Lung (tissue), 12 donors: ENCODE results near the gene SPNS2. TPM values are rescaled to one million over a fixed set of nuclear protein-coding genes. Genes with fewer than 3 reads are reported as not detected.

Experiments used
- ATAC-seq: fragments of 200-7000 bp; cut with Tn5 transposase; one replicate; pipeline ENCODE4 v1.9.1; 2020; ENCODE audit warnings: moderate number of reproducible peaks; ENCODE audit not compliant: insufficient read depth, low FRiP score
- DNase-seq, 3 donors: peaks; one replicate each; pipeline ENCODE4 v3.0.0-alpha.2; 2013 to 2017
- H3K27ac ChIP-seq, 2 donors: one replicate each; pipeline ENCODE4 v1.5.1; 2013; ENCODE audit warnings: mild to moderate bottlenecking in 2 of 2, moderate library complexity in 2 of 2, control low read depth in 1 of 2, inconsistent platforms in 1 of 2, low read depth in 1 of 2, low read length in 1 of 2
- H3K27me3 ChIP-seq, 3 donors: one replicate each; pipeline ENCODE4 v1.5.1; 2013; ENCODE audit warnings: low read length in 2 of 3; ENCODE audit not compliant: control insufficient read depth in 3 of 3, insufficient read depth in 3 of 3
- H3K36me3 ChIP-seq, 4 donors: one replicate each; pipeline ENCODE4 v1.5.1; 2013; ENCODE audit warnings: low read length in 4 of 4, mild to moderate bottlenecking in 1 of 4, moderate library complexity in 1 of 4; ENCODE audit not compliant: control insufficient read depth in 4 of 4, insufficient read depth in 4 of 4
- H3K4me1 ChIP-seq, 5 donors: one replicate each; pipeline ENCODE4 v1.5.1; 2013; ENCODE audit warnings: low read length in 5 of 5, mild to moderate bottlenecking in 2 of 5, moderate library complexity in 1 of 5; ENCODE audit not compliant: control insufficient read depth in 5 of 5, insufficient read depth in 5 of 5
- H3K4me3 ChIP-seq: one replicate; pipeline ENCODE4 v1.5.1; 2013; ENCODE audit warnings: mild to moderate bottlenecking, control low read depth, moderate library complexity
- H3K9ac ChIP-seq, 2 donors: one replicate each; pipeline ENCODE4 v1.5.1; 2013; ENCODE audit warnings: low read length in 2 of 2, control low read depth in 1 of 2; ENCODE audit not compliant: insufficient read depth in 1 of 2
- H3K9me3 ChIP-seq, 4 donors: one replicate each; pipeline ENCODE4 v1.5.1; 2013; ENCODE audit warnings: low read length in 3 of 4, mild to moderate bottlenecking in 1 of 4, moderate library complexity in 1 of 4; ENCODE audit not compliant: control insufficient read depth in 4 of 4, insufficient read depth in 3 of 4
- CTCF ChIP-seq: IDR thresholded peaks from 2 replicates; pipeline ENCODE4 v1.5.1; 2012; ENCODE audit warnings: mild to moderate bottlenecking; ENCODE audit errors: control extremely low read depth, extremely low read depth
- WGBS, 2 donors: extraction: QIAGEN DNeasy Blood & Tissue Kit; methylation state at CpG; one replicate each; pipeline ENCODE4 v1.1.7; 2013; 5-methylcytosine and 5-hydroxymethylcytosine counted together
- polyA plus RNA-seq, 2 donors: library from polyadenylated mRNA; stranded (reverse); fragments of 200-250 nt; gene quantifications; one replicate each; pipeline ENCODE4 v1.2.1, GENCODE V29; 2013
- total RNA-seq, 2 donors: library from RNA; depleted of rRNA in 1 of 2; stranded (reverse); fragments of >200 nt in 1 of 2; gene quantifications; one replicate each; pipeline ENCODE4 v1.2.1, GENCODE V29; 2014 to 2021
- donor health status: control.
- donor health status: control.
- donor health status: Bipolar disorder and iron deficiency.
- donor health status: healthy.
- donor health status: DM: yes; HTN: yes; CAD: no.

The SPNS2 gene
- total and polyA plus RNA-seq, 4 donors = 26.8 to 60.1 (median 42.5) TPM

GRCh38 chr17:4474093-4474492 is 24.6 kb upstream of the SPNS2 start:
- no peak for TF ChIP-seq CTCF
- H3K27me3 ChIP-seq = no peaks in the 10 kb centered on the region
- DNase-seq (no peak), ATAC-seq (no peak)
- peaks cover 0 to 5% (median 0%) of the 10 kb centered on the region in 5 donors for H3K4me1 ChIP-seq
- WGBS, 2 donors = 96% methylated on average over 13 of the region's 13 CpGs
- H3K4me3 ChIP-seq = no peak overlapping the region
- no peak overlapping the region for H3K9ac ChIP-seq
- no peak overlapping the region for H3K27ac ChIP-seq
- H3K9me3 ChIP-seq = no peaks in the 10 kb centered on the region
- H3K36me3 ChIP-seq = no peaks in the 10 kb centered on the region

- no peak overlapping the region for H3K27ac ChIP-seq
- DNase-seq = no peak
- H3K4me3 ChIP-seq = no peak overlapping the region
- TF ChIP-seq CTCF = no peak
- no peaks in the 10 kb centered on the region for H3K27me3 ChIP-seq
- 88 to 95% methylated on average over 9 of the region's 9 CpGs for WGBS, 2 donors
- no peak overlapping the region for H3K9ac ChIP-seq
- H3K9me3 ChIP-seq = no peaks in the 10 kb centered on the region
- H3K36me3 ChIP-seq = no peaks in the 10 kb centered on the region
- ATAC-seq = no peak
- H3K4me1 ChIP-seq = peaks cover 0 to 5% (median 0%) of the 10 kb centered on the region in 5 donors
Observed at GRCh38 chr17:4475001-4475400, 23.7 kb upstream of the SPNS2 start.

GRCh38 chr17:4475463-4475862 is 23.2 kb upstream of the SPNS2 start:
- Histone ChIP-seq H3K27me3 (no peaks in the 10 kb centered on the region), H3K9ac (no peak overlapping the region), H3K9me3 (no peaks in the 10 kb centered on the region), H3K27ac (no peak overlapping the region), H3K4me1 (peaks cover 0 to 8% (median 0%) of the 10 kb centered on the region in 5 donors), H3K4me3 (no peak overlapping the region), H3K36me3 (no peaks in the 10 kb centered on the region)
- no peak for TF ChIP-seq CTCF
- ATAC-seq = no peak
- DNase-seq = no peak
- 84 to 94% methylated on average over 7 of the region's 7 CpGs for WGBS, 2 donors

- Histone ChIP-seq H3K4me1 (peaks cover 0 to 12% (median 4%) of the 10 kb centered on the region in 5 donors), H3K4me3 (no peak overlapping the region), H3K9me3 (no peaks in the 10 kb centered on the region), H3K27me3 (no peaks in the 10 kb centered on the region), H3K27ac (no peak overlapping the region), H3K9ac (no peak overlapping the region), H3K36me3 (no peaks in the 10 kb centered on the region)
- DNase-seq (no peak), ATAC-seq (no peak)
- 78 to 81% methylated on average over 13 to 14 of the region's 14 CpGs for WGBS, 2 donors
- TF ChIP-seq CTCF = no peak
Observed at GRCh38 chr17:4476017-4476416, 22.7 kb upstream of the SPNS2 start.
